Measurements from ENCODE around the gene SCEL. TPM values are rescaled to one million over a fixed set of nuclear protein-coding genes. Genes with fewer than 3 reads are reported as not detected.

The SCEL gene
- total RNA-seq, 1 donor from 2014 or later: not detected

- DNase-seq (ENCODE audit: extremely low spot score, unreplicated experiment): no peak
- no peaks in the 10 kb centered on the region for H3K4me1 Mint-ChIP-seq (ENCODE audit: unreplicated experiment)
- no peaks in the 10 kb centered on the region for H3K27me3 Mint-ChIP-seq (ENCODE audit: unreplicated experiment)
- H3K27ac Mint-ChIP-seq (ENCODE audit: unreplicated experiment): no peak overlapping the region
- TF ChIP-seq CTCF (IDR thresholded peaks at IDR 0.05): no peak
- peaks cover 22% of the 10 kb centered on the region for H3K9me3 Mint-ChIP-seq (ENCODE audit: unreplicated experiment)
- H3K4me3 Mint-ChIP-seq (ENCODE audit: unreplicated experiment): no peak overlapping the region
- no peaks in the 10 kb centered on the region for H3K36me3 Mint-ChIP-seq (ENCODE audit: unreplicated experiment)
Observed at GRCh38 chr13:77674852-77675251, 139.3 kb downstream of the SCEL start.

DNA sequence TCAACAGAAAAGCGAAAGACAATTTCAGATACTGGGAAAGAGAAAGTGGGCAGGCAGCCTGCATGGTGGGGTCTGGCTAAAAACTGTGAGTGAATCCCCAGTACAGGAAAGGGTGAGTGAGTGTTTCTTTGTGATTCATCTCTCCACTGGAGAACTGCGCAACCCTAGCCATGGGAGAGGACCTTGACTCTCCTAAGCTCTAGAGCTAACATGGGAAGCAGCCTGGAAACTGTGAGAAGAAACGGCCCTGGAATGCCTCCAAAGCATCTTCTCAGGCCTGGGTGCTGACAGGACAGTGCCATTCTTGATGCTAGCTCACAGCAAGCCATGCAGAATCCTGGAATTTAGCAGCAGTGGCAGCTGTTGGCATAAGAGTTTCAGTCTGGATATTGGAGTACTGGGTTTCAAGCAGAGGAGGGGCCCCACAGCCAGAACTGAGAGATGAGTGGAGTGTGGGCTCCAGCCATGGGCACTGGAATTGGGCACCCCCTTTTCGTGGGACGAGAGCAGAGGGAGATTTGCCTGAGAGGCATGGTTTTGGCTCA, 143.3 kb downstream of the SCEL start:
- no peak for DNase-seq (ENCODE audit: extremely low spot score, unreplicated experiment)
- H3K27me3 Mint-ChIP-seq (ENCODE audit: unreplicated experiment): no peaks in the 10 kb centered on the region
- TF ChIP-seq CTCF (IDR thresholded peaks at IDR 0.05): no peak
- H3K27ac Mint-ChIP-seq (ENCODE audit: unreplicated experiment): no peak overlapping the region
- H3K4me1 Mint-ChIP-seq (ENCODE audit: unreplicated experiment): no peaks in the 10 kb centered on the region
- H3K36me3 Mint-ChIP-seq (ENCODE audit: unreplicated experiment): no peaks in the 10 kb centered on the region
- peaks cover 16% of the 10 kb centered on the region for H3K9me3 Mint-ChIP-seq (ENCODE audit: unreplicated experiment)
- H3K4me3 Mint-ChIP-seq (ENCODE audit: unreplicated experiment): no peak overlapping the region

DNA sequence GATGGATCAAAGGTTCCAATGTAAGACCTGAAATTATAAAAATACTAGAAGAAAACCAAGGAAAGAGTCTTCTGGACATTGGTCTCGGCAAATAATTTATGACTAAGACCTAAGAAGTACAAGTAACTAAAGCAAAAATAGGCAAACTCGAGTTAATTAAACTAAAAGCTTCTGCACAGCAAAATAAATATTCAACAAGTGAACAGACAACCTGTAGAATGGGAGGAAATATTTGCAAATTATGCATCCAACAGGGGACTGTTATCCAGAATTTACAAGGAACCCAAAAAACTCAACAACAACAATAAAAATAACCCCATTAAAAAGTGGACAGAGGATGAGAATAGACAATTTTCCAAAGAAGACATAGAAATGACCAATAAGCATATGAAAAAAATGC, 152.3 kb downstream of the SCEL start:
- Mint-ChIP-seq H3K27me3 (ENCODE audit: unreplicated experiment) (peaks cover 3% of the 10 kb centered on the region), H3K27ac (ENCODE audit: unreplicated experiment) (no peak overlapping the region), H3K4me1 (ENCODE audit: unreplicated experiment) (no peaks in the 10 kb centered on the region), H3K9me3 (ENCODE audit: unreplicated experiment) (no peaks in the 10 kb centered on the region), H3K36me3 (ENCODE audit: unreplicated experiment) (no peaks in the 10 kb centered on the region), H3K4me3 (ENCODE audit: unreplicated experiment) (no peak overlapping the region)
- DNase-seq (ENCODE audit: extremely low spot score, unreplicated experiment): no peak
- no peak for TF ChIP-seq CTCF (IDR thresholded peaks at IDR 0.05)

GRCh38 chr13:77691871-77692270, 156.4 kb downstream of the SCEL start:
- TF ChIP-seq CTCF (IDR thresholded peaks at IDR 0.05): no peak
- Mint-ChIP-seq H3K4me1 (ENCODE audit: unreplicated experiment) (no peaks in the 10 kb centered on the region), H3K9me3 (ENCODE audit: unreplicated experiment) (no peaks in the 10 kb centered on the region), H3K27me3 (ENCODE audit: unreplicated experiment) (peaks cover 41% of the 10 kb centered on the region), H3K36me3 (ENCODE audit: unreplicated experiment) (no peaks in the 10 kb centered on the region), H3K4me3 (ENCODE audit: unreplicated experiment) (no peak overlapping the region), H3K27ac (ENCODE audit: unreplicated experiment) (no peak overlapping the region)
- no peak for DNase-seq (ENCODE audit: extremely low spot score, unreplicated experiment)

GRCh38 chr13:77692746-77693448, 157.4 kb downstream of the SCEL start:
- H3K4me1 Mint-ChIP-seq (ENCODE audit: unreplicated experiment): peaks cover 2% of the 10 kb centered on the region
- no peak overlapping the region for H3K4me3 Mint-ChIP-seq (ENCODE audit: unreplicated experiment)
- no peak for DNase-seq (ENCODE audit: extremely low spot score, unreplicated experiment)
- no peaks in the 10 kb centered on the region for H3K9me3 Mint-ChIP-seq (ENCODE audit: unreplicated experiment)
- no peak overlapping the region for H3K27ac Mint-ChIP-seq (ENCODE audit: unreplicated experiment)
- TF ChIP-seq CTCF (IDR thresholded peaks at IDR 0.05): no peak
- H3K36me3 Mint-ChIP-seq (ENCODE audit: unreplicated experiment): no peaks in the 10 kb centered on the region
- H3K27me3 Mint-ChIP-seq (ENCODE audit: unreplicated experiment): peaks cover 45% of the 10 kb centered on the region
